Testis (tissue), 2 donors: Measurements from ENCODE around the gene RARA.

ENCODE experiments used
- POLR2A ChIP-seq: fragments of 450-650 bp; IDR thresholded peaks from one replicate; pipeline ENCODE4 v1.6.1; 2017; ENCODE audit warnings: antibody characterized with exemption, mild to moderate bottlenecking, moderate library complexity
- TF ChIP-seq, protein P1 (sequence below), 3 experiments: fragments of 450-650 bp in 2 of 3; fragments of 200-600 bp in 1 of 3; sonication (generic) in 1 of 3; IDR thresholded peaks; one replicate each; pipeline ENCODE4 v1.5.1; 2016 to 2019; ENCODE audit warnings: antibody characterized with exemption in 3 of 3, mild to moderate bottlenecking in 2 of 3, moderate library complexity in 1 of 3

- TF ChIP-seq, protein P1, sequence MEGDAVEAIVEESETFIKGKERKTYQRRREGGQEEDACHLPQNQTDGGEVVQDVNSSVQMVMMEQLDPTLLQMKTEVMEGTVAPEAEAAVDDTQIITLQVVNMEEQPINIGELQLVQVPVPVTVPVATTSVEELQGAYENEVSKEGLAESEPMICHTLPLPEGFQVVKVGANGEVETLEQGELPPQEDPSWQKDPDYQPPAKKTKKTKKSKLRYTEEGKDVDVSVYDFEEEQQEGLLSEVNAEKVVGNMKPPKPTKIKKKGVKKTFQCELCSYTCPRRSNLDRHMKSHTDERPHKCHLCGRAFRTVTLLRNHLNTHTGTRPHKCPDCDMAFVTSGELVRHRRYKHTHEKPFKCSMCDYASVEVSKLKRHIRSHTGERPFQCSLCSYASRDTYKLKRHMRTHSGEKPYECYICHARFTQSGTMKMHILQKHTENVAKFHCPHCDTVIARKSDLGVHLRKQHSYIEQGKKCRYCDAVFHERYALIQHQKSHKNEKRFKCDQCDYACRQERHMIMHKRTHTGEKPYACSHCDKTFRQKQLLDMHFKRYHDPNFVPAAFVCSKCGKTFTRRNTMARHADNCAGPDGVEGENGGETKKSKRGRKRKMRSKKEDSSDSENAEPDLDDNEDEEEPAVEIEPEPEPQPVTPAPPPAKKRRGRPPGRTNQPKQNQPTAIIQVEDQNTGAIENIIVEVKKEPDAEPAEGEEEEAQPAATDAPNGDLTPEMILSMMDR (IDR thresholded peaks at IDR 0.05) = no peak
- TF ChIP-seq POLR2A = peak; percentile 38
These were observed 9.2 kb downstream of the RARA start for GRCh38 chr17:40317880-40318829.
